T-helper 2 cell treated with Interferon-gamma antibody and Interleukin-4, amounts not matched to agents 5 μg/mL and 100 μg/mL, for 36 hours (primary cell): ENCODE measurements around the gene CDHR2.

Experiments used
- DNase-seq: peaks from one replicate; pipeline ENCODE4 v3.0.0; 2021; ENCODE audit warnings: low spot score
- H3K27ac Mint-ChIP-seq: one replicate; pipeline ENCODE4 v1.8.0; 2021; ENCODE audit warnings: mild to moderate bottlenecking, mixed read lengths
- H3K27me3 Mint-ChIP-seq: one replicate; pipeline ENCODE4 v1.8.0; 2021; ENCODE audit warnings: low read depth, mixed read lengths
- H3K36me3 Mint-ChIP-seq: one replicate; pipeline ENCODE4 v1.8.0; 2021; ENCODE audit warnings: low read depth, mixed read lengths
- H3K4me1 Mint-ChIP-seq: one replicate; pipeline ENCODE4 v1.8.0; 2021; ENCODE audit warnings: low read depth, mixed read lengths
- H3K4me3 Mint-ChIP-seq: one replicate; pipeline ENCODE4 v1.8.0; 2022; ENCODE audit warnings: mild to moderate bottlenecking, moderate library complexity, mixed read lengths
- H3K9me3 Mint-ChIP-seq: one replicate; pipeline ENCODE4 v1.8.0; 2021; ENCODE audit warnings: mixed read lengths

Gene CDHR2

DNA sequence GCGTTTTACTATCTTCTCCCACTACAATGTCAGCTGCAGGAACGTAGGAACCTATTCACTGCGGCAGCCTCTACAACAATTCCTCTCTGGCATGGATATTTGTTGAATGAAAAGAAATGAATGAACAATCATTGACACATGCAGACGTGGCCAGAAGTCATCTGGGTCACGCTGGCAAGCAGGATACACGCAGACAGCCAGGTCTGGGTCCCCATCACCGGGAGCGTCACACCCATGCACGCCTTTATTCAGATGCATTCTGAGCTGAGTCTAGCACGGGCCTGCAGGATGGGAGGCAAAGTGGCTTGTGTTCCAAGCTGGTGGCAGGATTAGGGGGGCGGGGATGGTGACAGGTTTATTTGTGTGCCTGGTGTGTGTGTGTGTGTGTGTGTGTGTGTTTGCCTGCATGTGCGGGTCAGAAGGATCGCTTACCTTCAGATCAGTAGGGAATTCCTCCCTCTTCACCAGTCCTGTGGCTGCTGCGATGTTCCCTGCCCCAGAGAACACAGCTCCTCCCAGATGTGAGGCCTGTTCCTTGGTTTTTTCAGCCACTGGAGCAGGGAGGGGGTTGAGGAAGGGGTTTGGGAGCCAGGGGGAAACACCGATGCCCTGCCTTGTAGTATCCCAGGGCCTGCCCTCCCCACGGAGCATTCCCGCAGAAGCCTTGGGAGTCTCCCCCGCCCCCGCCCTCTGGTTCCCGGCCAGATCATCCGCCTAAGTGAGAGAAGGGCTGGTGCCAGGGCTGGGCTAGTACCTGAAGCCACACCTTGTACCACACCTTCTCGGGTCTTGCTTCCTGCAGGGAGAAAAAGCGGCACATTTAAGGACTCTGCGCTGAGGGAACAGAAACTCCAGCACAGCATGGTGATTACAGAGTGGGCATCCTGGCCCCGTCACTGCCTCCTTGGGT, 77.1 kb downstream of the CDHR2 start:
- Mint-ChIP-seq H3K27ac (no peak overlapping the region), H3K36me3 (no peaks in the 10 kb centered on the region), H3K27me3 (peaks cover 67% of the 10 kb centered on the region), H3K4me1 (peaks cover 5% of the 10 kb centered on the region), H3K9me3 (no peaks in the 10 kb centered on the region), H3K4me3 (no peak overlapping the region)
- no peak for DNase-seq

DNA sequence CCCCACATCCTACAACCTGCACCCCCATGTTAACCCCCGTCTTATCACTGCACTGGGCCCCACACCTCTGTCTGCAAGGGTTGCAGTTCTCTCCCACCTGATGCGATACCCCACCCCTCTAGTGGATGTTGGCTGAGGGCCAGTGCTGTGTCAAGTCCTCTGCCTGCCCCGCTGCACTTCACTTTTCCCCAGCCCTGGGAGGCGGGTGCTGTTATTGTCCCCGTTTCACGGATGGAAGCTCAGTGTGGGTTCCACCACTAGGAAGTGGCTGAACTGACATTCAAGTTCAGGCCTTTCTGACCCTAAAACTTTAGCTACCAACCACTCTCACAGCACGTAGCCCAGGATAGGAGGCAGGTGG, 77.7 kb downstream of the CDHR2 start:
- Mint-ChIP-seq H3K27ac (no peak overlapping the region), H3K9me3 (no peaks in the 10 kb centered on the region), H3K4me3 (no peak overlapping the region), H3K27me3 (peaks cover 69% of the 10 kb centered on the region), H3K36me3 (no peaks in the 10 kb centered on the region), H3K4me1 (peaks cover 5% of the 10 kb centered on the region)
- no peak for DNase-seq

DNA sequence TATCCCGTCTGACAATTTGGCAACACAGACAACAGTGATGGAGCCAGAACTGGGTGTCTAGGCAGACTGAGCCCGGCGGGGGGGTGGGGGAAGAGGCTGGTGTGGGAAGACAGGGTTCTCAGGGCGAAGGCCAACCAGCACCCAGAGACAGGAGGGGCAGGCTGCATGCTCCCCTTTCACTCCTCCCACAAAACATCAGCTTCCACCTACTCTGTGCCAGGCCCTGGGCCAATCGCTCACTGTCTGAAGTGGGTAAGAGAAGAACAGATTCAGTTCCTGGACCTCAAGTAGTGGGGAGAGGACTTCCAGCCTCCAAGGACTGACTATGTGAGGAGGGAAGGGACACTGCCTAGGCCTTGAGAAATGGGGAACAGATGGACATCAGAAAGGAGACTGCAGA, 78.4 kb downstream of the CDHR2 start:
- peaks cover 70% of the 10 kb centered on the region for H3K27me3 Mint-ChIP-seq
- H3K4me3 Mint-ChIP-seq, result no peak overlapping the region

DNA sequence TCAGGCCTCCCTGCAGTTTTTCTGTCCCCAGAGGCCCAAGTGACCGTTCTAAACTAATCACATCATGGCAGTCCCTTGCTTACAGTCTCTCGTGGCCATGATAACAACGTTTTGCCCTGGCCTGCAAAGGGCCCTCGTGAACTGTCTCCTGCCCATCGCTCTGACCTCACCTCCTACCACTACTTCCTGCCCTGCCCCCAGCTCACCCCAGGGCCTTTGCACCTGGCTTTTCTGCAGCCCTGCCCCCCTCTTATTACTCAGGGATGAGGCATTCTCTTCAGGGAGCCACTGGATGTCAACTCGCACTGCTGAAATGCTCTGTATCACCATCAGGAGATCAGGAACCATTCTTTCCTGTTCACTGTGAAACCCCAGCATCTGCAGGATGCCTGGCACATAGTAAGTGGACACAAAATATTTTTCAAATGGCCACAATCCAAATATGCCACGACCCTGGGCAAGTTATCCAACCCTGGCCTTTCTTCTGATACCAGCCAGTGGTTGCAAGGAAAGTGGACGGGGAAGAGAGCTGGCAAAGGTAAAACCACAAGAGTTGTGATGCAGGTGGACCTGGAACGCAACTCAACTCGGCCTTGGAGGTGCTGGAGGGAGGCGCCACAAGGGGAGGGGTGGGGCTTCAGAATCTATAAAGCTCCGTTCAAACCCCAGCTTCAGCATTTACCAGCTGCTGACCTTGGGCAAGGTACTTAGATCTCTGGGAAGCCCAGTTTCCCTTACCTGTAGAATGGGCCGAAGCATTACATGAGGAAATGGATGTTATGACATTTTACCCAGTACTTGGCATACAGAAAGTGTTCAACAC, 79.5 kb downstream of the CDHR2 start:
- peaks cover 76% of the 10 kb centered on the region for H3K27me3 Mint-ChIP-seq
- H3K27ac Mint-ChIP-seq, result no peak overlapping the region
- no peaks in the 10 kb centered on the region for H3K36me3 Mint-ChIP-seq
- H3K4me1 Mint-ChIP-seq, result peaks cover 5% of the 10 kb centered on the region
- DNase-seq, result no peak
- no peaks in the 10 kb centered on the region for H3K9me3 Mint-ChIP-seq
- H3K4me3 Mint-ChIP-seq, result no peak overlapping the region

More for the DNA sequence above, 78.4 kb downstream of the CDHR2 start:
- Mint-ChIP-seq H3K4me1 (peaks cover 5% of the 10 kb centered on the region), H3K27ac (no peak overlapping the region), H3K9me3 (no peaks in the 10 kb centered on the region), H3K36me3 (no peaks in the 10 kb centered on the region)
- no peak for DNase-seq

DNA sequence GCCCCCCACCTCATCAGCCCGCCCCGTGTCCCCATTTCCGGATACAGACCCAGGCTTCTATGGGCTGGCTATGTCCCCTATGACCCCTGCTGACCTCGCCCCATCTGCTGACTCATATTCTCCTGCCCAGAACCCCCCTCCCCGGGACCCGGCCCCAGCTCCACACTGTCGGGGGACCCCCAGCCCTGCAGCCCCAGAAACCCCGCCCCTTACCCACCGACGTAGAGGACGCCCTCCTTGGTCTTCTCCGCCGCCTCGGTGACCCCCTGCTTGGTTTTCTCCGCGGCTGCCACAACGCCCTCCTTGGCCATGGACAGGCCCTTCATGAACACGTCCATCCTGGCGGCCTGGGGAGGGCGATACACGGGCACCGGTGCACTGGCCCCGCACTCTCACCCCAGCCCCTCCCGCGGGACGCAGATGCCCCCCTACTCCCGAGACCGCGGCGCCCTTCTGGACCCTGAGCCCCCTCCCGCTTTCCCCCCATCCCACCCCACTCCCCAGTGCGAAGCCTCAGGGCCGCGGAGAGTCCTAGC, 80.2 kb downstream of the CDHR2 start:
- no peak for DNase-seq
- Mint-ChIP-seq H3K4me1 (peaks cover 9% of the 10 kb centered on the region), H3K4me3 (no peak overlapping the region), H3K27me3 (peaks cover 76% of the 10 kb centered on the region), H3K9me3 (no peaks in the 10 kb centered on the region), H3K36me3 (no peaks in the 10 kb centered on the region), H3K27ac (no peak overlapping the region)

DNA sequence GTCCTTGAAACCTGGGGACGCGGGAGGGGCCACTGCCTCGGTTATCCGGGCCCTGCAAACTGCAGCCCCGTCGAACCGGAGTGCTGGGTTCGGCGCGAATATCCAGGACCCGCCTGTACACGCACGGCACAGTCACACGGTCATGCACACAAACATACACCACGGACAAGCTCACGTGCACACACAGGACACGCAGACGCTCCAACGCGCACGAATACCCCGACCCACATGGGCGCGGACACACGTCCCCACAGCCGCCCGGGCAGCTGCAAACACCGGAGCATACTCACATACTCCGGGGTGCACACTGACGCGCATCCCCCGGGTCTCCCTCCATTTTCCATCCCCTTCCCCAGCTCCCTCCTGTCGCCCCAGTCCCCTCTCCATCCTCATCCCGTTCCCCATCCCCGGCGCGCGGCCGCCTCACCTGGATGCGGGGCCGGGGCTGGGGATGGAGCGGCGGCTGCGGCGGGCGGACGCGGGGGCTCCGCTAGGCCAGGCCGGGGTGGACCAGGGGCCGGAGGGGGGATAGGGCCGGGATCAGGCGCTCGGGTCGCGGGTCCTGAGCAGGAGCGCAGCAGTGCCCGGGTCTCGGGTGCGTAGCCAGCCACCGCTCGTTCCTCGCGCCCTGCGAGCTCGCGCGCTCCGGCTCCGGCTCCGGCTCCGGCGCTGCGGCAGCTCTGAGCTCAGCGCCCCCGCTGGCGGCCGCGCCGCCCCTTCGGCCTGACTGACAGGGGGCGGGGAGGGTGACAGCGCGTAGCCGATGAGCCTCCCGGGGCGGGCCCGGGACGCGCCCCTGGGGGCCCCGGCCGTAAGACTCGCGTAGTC, 80.9 kb downstream of the CDHR2 start, which contains the start of the genes EIF4E1B and SNCB:
TSS of gene EIF4E1B (plus strand) at position 823 of the 828 bp plus-strand sequence. CDS start 12,113 bp downstream, outside the sequence.
TSS of gene SNCB (minus strand) at position 682 of the 828 bp plus-strand sequence. CDS start 880 bp downstream, outside the sequence.
- H3K4me3 Mint-ChIP-seq, result peak within 1 kb of the TSS; percentile 60
- peak; percentile 56 for DNase-seq
- no peak within 1 kb of the TSS for H3K27ac Mint-ChIP-seq
- H3K27me3 Mint-ChIP-seq, result peaks cover 79% of the 10 kb centered on the region
- no peaks in the 10 kb centered on the region for H3K36me3 Mint-ChIP-seq
- peaks cover 9% of the 10 kb centered on the region for H3K4me1 Mint-ChIP-seq
- H3K9me3 Mint-ChIP-seq, result no peaks in the 10 kb centered on the region

DNA sequence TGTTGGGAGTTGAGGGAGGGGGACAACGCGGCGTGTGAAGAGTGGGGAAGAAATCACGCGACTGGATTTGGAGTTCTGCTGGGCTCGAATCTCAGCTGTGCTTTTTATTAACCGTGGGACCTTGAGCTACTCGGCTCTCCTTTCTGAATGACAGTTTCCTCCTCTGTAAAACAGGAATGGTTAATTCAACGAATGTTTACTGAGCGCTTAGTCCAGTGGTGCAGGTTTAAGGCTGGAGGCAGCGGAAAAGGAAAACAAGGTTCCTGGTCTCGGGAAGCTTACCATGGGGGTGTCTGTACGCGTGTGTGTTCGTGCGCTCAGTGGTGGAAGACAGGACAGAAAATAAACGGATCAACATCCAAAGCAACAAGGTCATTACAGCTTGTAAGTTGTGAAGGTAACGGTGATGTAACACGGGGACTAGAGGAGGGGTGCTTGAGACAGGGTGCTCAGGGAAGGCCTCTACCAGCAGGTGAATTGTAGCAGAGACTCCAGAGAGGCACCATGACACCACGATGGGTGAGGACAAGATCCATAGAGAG, 81.6 kb downstream of the CDHR2 start:
- H3K4me1 Mint-ChIP-seq, result peaks cover 9% of the 10 kb centered on the region
- H3K27ac Mint-ChIP-seq, result no peak overlapping the region
- H3K36me3 Mint-ChIP-seq, result no peaks in the 10 kb centered on the region
- peak overlapping the region; percentile 60 for H3K4me3 Mint-ChIP-seq
- no peak for DNase-seq
- H3K27me3 Mint-ChIP-seq, result peaks cover 83% of the 10 kb centered on the region
- H3K9me3 Mint-ChIP-seq, result no peaks in the 10 kb centered on the region

DNA sequence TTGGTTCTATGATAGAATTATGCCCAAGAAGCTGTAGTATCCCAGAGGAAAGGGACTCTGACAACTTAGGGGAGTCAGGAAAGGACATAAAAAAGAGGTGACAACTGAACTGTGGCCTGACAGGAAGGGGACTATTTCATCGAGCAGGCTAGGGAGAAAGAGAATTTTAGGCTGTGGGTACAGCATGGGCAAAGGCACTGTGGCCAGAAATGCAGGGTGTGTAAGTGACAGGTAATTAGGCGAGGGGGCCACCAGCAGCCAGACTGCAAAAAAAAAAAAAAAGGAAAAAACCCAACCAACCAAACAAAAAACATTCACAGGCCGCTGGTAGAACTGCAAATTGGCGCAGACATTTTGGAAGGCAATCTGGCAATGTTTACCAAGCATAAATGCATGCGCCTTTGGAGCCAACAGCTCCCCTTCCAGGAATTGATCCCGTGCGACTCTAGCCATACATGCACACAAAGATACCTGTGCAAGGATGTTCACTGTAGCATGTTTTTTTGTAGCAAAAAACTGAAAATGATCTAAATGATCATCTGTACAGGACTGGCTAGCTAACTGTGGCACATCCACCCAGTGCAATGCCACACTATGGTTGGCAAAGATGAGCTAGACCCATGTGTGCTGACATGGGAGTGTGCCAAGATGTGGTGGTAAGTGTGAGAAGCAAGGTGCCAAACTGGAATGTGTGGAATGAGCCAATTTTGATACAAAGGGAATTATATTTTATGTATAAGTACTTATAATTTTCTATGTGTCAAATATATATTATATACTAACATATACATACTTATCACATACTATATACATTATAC, 82.5 kb downstream of the CDHR2 start:
- H3K4me1 Mint-ChIP-seq, result peaks cover 9% of the 10 kb centered on the region
- no peak overlapping the region for H3K27ac Mint-ChIP-seq
- H3K27me3 Mint-ChIP-seq, result peaks cover 78% of the 10 kb centered on the region
- no peaks in the 10 kb centered on the region for H3K36me3 Mint-ChIP-seq
- DNase-seq, result no peak
- no peaks in the 10 kb centered on the region for H3K9me3 Mint-ChIP-seq
- H3K4me3 Mint-ChIP-seq, result no peak overlapping the region

DNA sequence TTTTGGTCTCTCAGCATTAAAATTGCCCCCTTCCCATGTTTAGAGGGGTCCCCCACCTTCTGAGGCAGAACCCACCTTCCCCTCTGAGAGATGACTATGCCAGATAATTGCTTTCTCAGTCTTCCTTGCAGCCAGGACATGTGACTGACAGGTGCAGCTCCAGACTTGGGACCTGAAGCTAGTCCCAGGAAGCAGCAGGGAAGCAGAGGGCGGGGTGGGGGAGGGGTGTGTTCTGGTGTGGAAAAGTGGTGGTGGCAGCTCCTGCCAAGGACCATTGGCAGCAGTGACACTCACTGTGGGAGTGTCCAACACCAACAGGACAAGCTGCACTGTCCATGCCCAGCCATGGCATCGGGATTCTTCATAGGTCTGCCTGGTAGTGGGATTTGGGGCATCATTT, 83.6 kb downstream of the CDHR2 start:
- Mint-ChIP-seq H3K27me3 (peaks cover 77% of the 10 kb centered on the region), H3K27ac (no peak overlapping the region), H3K4me3 (no peak overlapping the region)

DNA sequence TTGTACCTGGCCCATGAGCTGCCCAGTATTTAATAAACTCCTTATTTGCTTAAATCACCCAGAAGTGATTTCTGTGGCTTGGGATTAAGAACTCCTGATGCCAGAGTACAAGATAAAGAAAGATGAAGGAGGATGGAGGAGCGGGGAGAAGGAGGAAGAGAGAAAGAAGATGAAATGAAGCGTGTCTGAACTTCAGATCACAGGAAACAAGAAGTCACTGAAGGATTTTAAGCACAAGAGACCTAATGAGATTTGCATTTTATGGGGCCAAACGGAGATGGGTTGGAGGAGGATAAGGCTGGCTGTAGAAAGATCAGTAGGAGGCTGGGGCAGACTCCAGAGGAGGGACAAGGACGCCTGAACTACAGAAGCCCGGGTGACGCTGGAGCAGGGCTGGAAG, 84.5 kb downstream of the CDHR2 start:
- Mint-ChIP-seq H3K9me3 (no peaks in the 10 kb centered on the region), H3K27ac (no peak overlapping the region), H3K4me3 (no peak overlapping the region), H3K27me3 (peaks cover 72% of the 10 kb centered on the region), H3K4me1 (peaks cover 9% of the 10 kb centered on the region), H3K36me3 (no peaks in the 10 kb centered on the region)
- no peak for DNase-seq

More for the DNA sequence above, 83.6 kb downstream of the CDHR2 start:
- no peaks in the 10 kb centered on the region for H3K36me3 Mint-ChIP-seq
- no peaks in the 10 kb centered on the region for H3K9me3 Mint-ChIP-seq
- H3K4me1 Mint-ChIP-seq, result peaks cover 9% of the 10 kb centered on the region
- no peak for DNase-seq

DNA sequence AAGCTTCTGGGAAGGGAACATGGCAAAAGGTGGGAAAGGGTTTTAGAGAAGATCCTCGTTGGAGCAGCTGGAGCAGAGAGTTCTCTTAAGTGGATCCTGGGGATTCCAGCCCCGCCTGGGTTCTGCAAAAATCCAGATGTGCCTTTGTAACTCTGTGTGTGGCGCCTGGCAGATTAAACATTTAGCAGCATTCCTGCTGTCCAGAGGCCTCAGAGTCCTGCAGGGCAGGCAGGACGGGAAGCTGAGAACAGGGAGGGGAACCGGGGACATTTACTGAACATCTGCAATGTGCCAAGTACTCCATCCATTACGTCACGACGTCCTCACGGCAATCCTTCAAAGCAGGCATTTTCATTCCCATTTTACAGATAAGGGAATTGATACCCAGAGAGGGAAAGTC, 87.3 kb downstream of the CDHR2 start:
- Mint-ChIP-seq H3K36me3 (no peaks in the 10 kb centered on the region), H3K27ac (no peak overlapping the region), H3K9me3 (no peaks in the 10 kb centered on the region), H3K4me3 (no peak overlapping the region), H3K27me3 (peaks cover 51% of the 10 kb centered on the region), H3K4me1 (peaks cover 4% of the 10 kb centered on the region)
- no peak for DNase-seq

DNA sequence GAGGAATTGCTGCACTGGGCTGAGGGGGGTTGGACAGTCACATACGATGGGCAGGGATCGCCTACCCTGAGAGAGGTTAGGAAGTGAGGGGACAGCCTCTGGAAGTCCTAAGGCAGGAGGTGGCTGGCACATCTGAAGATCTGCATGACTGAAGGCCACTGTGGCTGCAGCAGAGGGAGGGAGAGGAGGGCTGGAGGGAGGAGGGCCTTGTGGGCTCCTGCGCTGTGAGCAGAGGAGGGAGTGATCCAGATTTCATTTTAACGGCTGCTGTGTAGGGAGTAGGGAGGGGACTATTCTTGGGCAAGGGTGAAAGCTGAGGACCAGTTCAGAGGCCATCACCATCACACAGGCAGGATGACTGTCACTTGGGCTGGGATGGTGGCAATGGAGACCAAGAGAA, 88.4 kb downstream of the CDHR2 start:
- H3K36me3 Mint-ChIP-seq, result no peaks in the 10 kb centered on the region
- no peaks in the 10 kb centered on the region for H3K9me3 Mint-ChIP-seq
- no peak for DNase-seq

More for the DNA sequence above, 88.4 kb downstream of the CDHR2 start:
- peaks cover 39% of the 10 kb centered on the region for H3K27me3 Mint-ChIP-seq
- H3K27ac Mint-ChIP-seq, result no peak overlapping the region
- H3K4me3 Mint-ChIP-seq, result no peak overlapping the region
- peaks cover 4% of the 10 kb centered on the region for H3K4me1 Mint-ChIP-seq
